Measurements from ENCODE around the gene DNAJB2.
A peak's percentile ranks its signal among the peaks of the same experiment; 100 is the strongest.

DNAJB2 gene

DNA sequence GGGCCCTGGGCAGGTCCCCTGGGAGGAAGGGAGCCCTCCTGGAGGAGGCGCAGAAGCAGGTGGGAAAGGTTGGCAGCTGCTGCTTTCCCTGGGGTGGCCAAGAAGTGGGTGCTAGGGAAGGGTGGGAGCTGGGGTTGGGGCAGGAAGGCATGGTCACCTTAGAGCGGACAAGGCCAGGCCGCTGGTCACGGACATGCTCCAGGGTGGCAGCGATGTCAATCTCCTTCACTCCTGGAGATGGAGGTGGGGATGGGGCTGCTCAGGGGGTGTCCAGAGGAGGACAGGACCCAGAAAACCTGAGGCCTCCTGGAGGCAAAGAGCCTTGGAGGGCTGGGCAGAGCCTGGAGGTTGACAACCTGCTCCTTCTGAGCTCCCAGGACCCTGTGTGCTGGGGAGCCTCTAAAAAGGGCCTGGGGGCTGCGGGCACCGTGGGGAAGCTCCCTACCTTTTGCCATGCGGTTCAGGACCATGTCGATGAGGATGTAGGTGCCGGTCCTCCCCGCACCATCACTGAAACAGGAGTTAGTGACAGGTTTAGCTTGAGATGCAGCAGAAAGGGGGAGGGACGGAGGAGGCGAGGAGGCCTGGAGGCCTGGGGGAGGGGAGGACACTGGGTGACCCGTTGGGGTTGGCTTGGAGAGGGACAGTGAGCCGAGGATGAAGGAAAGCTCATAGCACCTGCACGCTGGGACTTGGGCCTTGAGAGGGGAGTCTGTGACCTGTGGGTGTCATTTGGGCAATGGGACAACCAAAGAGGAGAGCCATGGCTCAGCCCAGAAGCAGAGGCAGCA, 11.4 kb downstream of the DNAJB2 start:
- no peak overlapping the region for H3K9ac ChIP-seq (ENCODE audit: low read length)
- H3K4me3 ChIP-seq (ENCODE audit: low read length), result no peak overlapping the region
- peaks cover 11% of the 10 kb centered on the region for H3K27me3 ChIP-seq (ENCODE audit: control insufficient read depth, insufficient read depth, low read length)
- H3K36me3 ChIP-seq (ENCODE audit: control insufficient read depth, insufficient read depth, low read length), result no peaks in the 10 kb centered on the region
- H3K4me1 ChIP-seq (ENCODE audit: control insufficient read depth, insufficient read depth, low read length), result peaks cover 20% of the 10 kb centered on the region
- no peaks in the 10 kb centered on the region for H3K9me3 ChIP-seq (ENCODE audit: control insufficient read depth, low read length)

GRCh38 chr2:219291394-219291793, 12.2 kb downstream of the DNAJB2 start:
- no peaks in the 10 kb centered on the region for H3K9me3 ChIP-seq (ENCODE audit: control insufficient read depth, low read length)
- no peak overlapping the region for H3K9ac ChIP-seq (ENCODE audit: low read length)
- no peaks in the 10 kb centered on the region for H3K36me3 ChIP-seq (ENCODE audit: control insufficient read depth, insufficient read depth, low read length)
- peaks cover 11% of the 10 kb centered on the region for H3K27me3 ChIP-seq (ENCODE audit: control insufficient read depth, insufficient read depth, low read length)
- peaks cover 20% of the 10 kb centered on the region for H3K4me1 ChIP-seq (ENCODE audit: control insufficient read depth, insufficient read depth, low read length)
- no peak overlapping the region for H3K4me3 ChIP-seq (ENCODE audit: low read length)

DNA sequence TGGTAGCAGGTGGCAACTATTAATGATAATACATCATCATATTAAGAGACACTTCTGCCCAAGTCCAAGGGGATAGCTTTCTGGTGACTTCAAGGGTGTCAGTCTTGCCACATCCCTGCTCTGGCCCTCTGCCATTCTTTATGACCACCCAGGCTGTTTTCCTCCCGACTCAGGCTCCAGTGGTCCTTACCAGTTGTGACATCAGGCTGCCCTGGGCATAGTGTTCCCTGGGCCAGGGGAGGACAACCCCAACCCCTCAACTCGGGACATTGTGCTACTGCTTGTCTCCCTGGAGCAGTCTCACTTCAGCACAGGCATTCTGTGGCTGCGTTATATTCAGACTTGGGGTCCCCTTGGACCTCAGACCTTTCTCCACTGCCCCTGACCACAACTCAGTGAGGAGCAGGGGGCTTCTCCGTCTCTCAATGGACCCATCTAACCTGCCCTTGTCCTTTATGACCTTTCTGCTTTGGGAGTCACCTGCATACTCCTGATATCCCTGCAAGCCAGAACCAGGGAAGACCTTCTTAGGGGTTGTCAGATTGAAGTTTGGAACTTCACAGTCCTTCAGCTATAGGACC, 12.8 kb downstream of the DNAJB2 start:
- H3K4me1 ChIP-seq (ENCODE audit: control insufficient read depth, insufficient read depth, low read length), result peaks cover 20% of the 10 kb centered on the region
- H3K27me3 ChIP-seq (ENCODE audit: control insufficient read depth, insufficient read depth, low read length), result peaks cover 11% of the 10 kb centered on the region
- H3K4me3 ChIP-seq (ENCODE audit: low read length), result no peak overlapping the region
- H3K9me3 ChIP-seq (ENCODE audit: control insufficient read depth, low read length), result no peaks in the 10 kb centered on the region
- H3K36me3 ChIP-seq (ENCODE audit: control insufficient read depth, insufficient read depth, low read length), result no peaks in the 10 kb centered on the region
- H3K9ac ChIP-seq (ENCODE audit: low read length), result no peak overlapping the region

GRCh38 chr2:219292616-219293015, 13.4 kb downstream of the DNAJB2 start:
- peaks cover 11% of the 10 kb centered on the region for H3K27me3 ChIP-seq (ENCODE audit: control insufficient read depth, insufficient read depth, low read length)
- H3K9me3 ChIP-seq (ENCODE audit: control insufficient read depth, low read length), result no peaks in the 10 kb centered on the region
- H3K4me1 ChIP-seq (ENCODE audit: control insufficient read depth, insufficient read depth, low read length), result peaks cover 20% of the 10 kb centered on the region
- no peak overlapping the region for H3K4me3 ChIP-seq (ENCODE audit: low read length)
- no peaks in the 10 kb centered on the region for H3K36me3 ChIP-seq (ENCODE audit: control insufficient read depth, insufficient read depth, low read length)
- no peak overlapping the region for H3K9ac ChIP-seq (ENCODE audit: low read length)

DNA sequence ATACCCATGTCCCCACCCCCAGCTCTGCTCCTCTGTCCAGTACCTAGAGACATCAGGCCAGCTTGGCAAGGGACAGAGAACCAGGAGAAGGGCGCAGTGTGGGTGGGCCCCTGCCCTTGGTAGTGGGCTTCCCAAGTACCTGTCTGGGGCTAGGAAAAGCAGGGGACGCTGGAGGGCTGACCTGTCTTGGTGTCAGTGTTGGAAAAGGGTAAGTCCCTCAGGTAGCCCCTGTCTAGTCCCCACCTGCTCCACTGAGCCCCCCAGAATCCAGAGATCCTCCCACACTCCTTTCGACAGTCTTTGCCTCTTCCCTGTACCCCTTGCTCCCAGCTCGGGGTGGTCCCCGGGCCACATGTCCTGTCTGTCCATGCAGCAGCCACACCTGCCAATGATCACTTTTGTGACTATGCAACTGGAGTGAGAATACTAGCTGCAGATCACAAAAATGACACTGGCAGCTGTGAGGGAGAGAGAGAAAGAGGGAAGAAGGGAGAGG, 14.6 kb downstream of the DNAJB2 start:
- Histone ChIP-seq H3K9ac (ENCODE audit: low read length) (peak overlapping the region; percentile 73), H3K36me3 (ENCODE audit: control insufficient read depth, insufficient read depth, low read length) (no peaks in the 10 kb centered on the region), H3K9me3 (ENCODE audit: control insufficient read depth, low read length) (no peaks in the 10 kb centered on the region), H3K4me3 (ENCODE audit: low read length) (no peak overlapping the region), H3K27me3 (ENCODE audit: control insufficient read depth, insufficient read depth, low read length) (peaks cover 16% of the 10 kb centered on the region), H3K4me1 (ENCODE audit: control insufficient read depth, insufficient read depth, low read length) (peaks cover 23% of the 10 kb centered on the region)

- H3K4me1 ChIP-seq (ENCODE audit: control insufficient read depth, insufficient read depth, low read length), result peaks cover 21% of the 10 kb centered on the region
- H3K36me3 ChIP-seq (ENCODE audit: control insufficient read depth, insufficient read depth, low read length), result no peaks in the 10 kb centered on the region
- no peaks in the 10 kb centered on the region for H3K9me3 ChIP-seq (ENCODE audit: control insufficient read depth, low read length)
- H3K4me3 ChIP-seq (ENCODE audit: low read length), result peak overlapping the region; percentile 50
- H3K27me3 ChIP-seq (ENCODE audit: control insufficient read depth, insufficient read depth, low read length), result peaks cover 20% of the 10 kb centered on the region
- H3K9ac ChIP-seq (ENCODE audit: low read length), result peak overlapping the region; percentile 73
Measured at GRCh38 chr2:219294356-219295351, 15.5 kb downstream of the DNAJB2 start.

GRCh38 chr2:219296142-219296541, 17.0 kb downstream of the DNAJB2 start:
- H3K9me3 ChIP-seq (ENCODE audit: control insufficient read depth, low read length), result no peaks in the 10 kb centered on the region
- no peaks in the 10 kb centered on the region for H3K36me3 ChIP-seq (ENCODE audit: control insufficient read depth, insufficient read depth, low read length)
- H3K4me1 ChIP-seq (ENCODE audit: control insufficient read depth, insufficient read depth, low read length), result peaks cover 20% of the 10 kb centered on the region
- peaks cover 29% of the 10 kb centered on the region for H3K27me3 ChIP-seq (ENCODE audit: control insufficient read depth, insufficient read depth, low read length)
- no peak overlapping the region for H3K9ac ChIP-seq (ENCODE audit: low read length)
- no peak overlapping the region for H3K4me3 ChIP-seq (ENCODE audit: low read length)

GRCh38 chr2:219296631-219297391, 17.6 kb downstream of the DNAJB2 start:
- Histone ChIP-seq H3K27me3 (ENCODE audit: control insufficient read depth, insufficient read depth, low read length) (peaks cover 34% of the 10 kb centered on the region), H3K4me3 (ENCODE audit: low read length) (no peak overlapping the region), H3K36me3 (ENCODE audit: control insufficient read depth, insufficient read depth, low read length) (no peaks in the 10 kb centered on the region), H3K4me1 (ENCODE audit: control insufficient read depth, insufficient read depth, low read length) (peaks cover 20% of the 10 kb centered on the region), H3K9me3 (ENCODE audit: control insufficient read depth, low read length) (no peaks in the 10 kb centered on the region), H3K9ac (ENCODE audit: low read length) (no peak overlapping the region)

- Histone ChIP-seq H3K9me3 (ENCODE audit: control insufficient read depth, low read length) (no peaks in the 10 kb centered on the region), H3K9ac (ENCODE audit: low read length) (no peak overlapping the region), H3K4me1 (ENCODE audit: control insufficient read depth, insufficient read depth, low read length) (peaks cover 20% of the 10 kb centered on the region), H3K4me3 (ENCODE audit: low read length) (no peak overlapping the region), H3K27me3 (ENCODE audit: control insufficient read depth, insufficient read depth, low read length) (peaks cover 43% of the 10 kb centered on the region), H3K36me3 (ENCODE audit: control insufficient read depth, insufficient read depth, low read length) (no peaks in the 10 kb centered on the region)
Measured at GRCh38 chr2:219297766-219298456, 18.7 kb downstream of the DNAJB2 start.

DNA sequence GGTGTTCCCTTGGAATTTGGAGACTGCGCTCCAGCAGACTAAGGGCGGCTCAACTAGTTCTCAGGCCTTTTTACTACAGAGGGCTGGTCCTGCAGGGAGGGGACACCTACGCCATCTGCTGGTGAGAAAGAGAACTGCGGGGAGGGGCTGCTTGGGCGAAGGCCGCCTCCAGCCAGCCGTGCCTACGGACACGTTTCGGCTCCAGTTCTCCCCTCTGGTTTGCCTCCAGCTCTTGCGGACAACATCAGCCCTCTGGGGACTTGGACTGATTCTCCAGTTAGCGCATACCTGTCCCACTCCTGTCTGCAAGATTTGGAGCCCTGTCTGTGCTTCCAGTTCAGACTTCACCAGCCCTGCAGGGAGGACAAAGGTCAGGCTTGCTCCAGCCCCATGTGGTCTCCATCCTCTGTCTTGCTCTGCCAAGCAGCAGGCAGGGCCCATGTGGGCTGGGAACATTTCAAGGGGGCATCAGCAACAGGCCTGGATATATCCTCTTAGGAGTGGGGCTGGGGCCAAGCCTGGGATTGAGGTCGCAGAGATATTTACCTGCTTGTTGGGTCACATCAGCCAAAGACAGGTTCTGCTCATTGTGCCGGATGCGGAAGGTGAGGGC, 19.7 kb downstream of the DNAJB2 start:
- Histone ChIP-seq H3K9me3 (ENCODE audit: control insufficient read depth, low read length) (no peaks in the 10 kb centered on the region), H3K27me3 (ENCODE audit: control insufficient read depth, insufficient read depth, low read length) (peaks cover 42% of the 10 kb centered on the region), H3K9ac (ENCODE audit: low read length) (no peak overlapping the region), H3K4me3 (ENCODE audit: low read length) (no peak overlapping the region), H3K36me3 (ENCODE audit: control insufficient read depth, insufficient read depth, low read length) (no peaks in the 10 kb centered on the region), H3K4me1 (ENCODE audit: control insufficient read depth, insufficient read depth, low read length) (peaks cover 20% of the 10 kb centered on the region)
